Endometrial microvascular endothelial cells (primary cell): ENCODE data around the gene MTG1. TPM values are rescaled to one million over a fixed set of nuclear protein-coding genes. Genes with fewer than 3 reads are reported as not detected.
"Not testable (repeated sequence)": the region's sequence is repeated elsewhere in the genome, so short reads cannot be mapped to it uniquely, and the experiment has no call there.

Experiments
- in situ Hi-C: cut with HindIII; loops from 2 replicates; pipeline ENCODE4 v1.10.0; 2017; ENCODE audit warnings: low sequenced_read_pairs, low pct_unique_long_range_greater_than_20kb; ENCODE audit errors: inconsistent ontology term
- total RNA-seq: library from RNA; depleted of rRNA; stranded (reverse); fragments of >200 nt; gene quantifications from one replicate; pipeline ENCODE4 v1.2.3, GENCODE V29; 2015; ENCODE audit errors: inconsistent ontology term

The MTG1 gene
- total RNA-seq, 1 donor from 2014 or later, result 28.0 TPM

DNA sequence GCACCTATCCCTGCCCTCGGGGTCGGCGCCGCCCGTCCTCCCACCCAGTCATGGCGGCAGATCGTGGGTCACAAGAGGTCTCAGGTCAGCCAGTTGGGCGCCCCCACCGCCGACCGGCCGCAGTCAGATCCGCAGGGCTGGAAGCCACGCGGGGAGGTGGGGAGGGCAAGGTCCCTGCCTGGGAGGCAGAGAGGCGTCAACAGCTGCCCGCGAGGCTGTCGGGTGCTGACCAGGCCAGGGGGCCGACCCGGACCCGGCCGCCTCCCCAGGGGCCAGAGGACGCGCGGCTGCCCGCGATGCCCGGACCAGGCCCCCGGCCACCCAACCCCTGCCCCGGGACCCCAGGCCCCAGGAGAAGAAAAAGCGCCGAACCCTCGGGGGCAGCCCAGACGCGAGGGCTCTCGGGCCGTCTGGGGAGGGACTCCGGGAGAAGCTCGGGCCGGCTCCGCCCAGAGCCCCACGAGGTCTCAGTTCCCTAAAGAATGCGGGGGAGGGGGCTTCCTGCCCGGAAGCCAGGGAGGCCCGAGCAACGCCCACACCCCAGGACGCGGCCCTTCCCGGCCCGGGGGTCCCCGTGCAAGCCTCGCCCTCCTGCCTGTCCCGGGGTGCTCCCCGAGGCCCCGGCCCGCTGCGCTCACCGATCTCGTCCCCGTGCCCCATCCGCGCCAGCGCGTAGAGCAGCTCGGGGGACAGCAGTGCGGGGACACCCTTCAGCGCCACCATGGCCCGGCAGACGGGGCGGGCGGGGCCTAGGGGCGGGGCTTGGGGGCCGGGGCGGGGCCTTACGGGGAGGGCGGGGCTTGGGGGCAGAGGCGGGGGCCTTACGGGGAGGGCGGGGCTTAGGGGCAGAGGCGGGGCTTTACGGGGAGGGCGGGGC, 36.4 kb upstream of the MTG1 start, which contains the start of gene FUOM:
TSS of gene FUOM (minus strand) at position 735 of the 877 bp plus-strand sequence. CDS start at position 723, 12 bp downstream.
- in situ Hi-C loops, result no loop called here

DNA sequence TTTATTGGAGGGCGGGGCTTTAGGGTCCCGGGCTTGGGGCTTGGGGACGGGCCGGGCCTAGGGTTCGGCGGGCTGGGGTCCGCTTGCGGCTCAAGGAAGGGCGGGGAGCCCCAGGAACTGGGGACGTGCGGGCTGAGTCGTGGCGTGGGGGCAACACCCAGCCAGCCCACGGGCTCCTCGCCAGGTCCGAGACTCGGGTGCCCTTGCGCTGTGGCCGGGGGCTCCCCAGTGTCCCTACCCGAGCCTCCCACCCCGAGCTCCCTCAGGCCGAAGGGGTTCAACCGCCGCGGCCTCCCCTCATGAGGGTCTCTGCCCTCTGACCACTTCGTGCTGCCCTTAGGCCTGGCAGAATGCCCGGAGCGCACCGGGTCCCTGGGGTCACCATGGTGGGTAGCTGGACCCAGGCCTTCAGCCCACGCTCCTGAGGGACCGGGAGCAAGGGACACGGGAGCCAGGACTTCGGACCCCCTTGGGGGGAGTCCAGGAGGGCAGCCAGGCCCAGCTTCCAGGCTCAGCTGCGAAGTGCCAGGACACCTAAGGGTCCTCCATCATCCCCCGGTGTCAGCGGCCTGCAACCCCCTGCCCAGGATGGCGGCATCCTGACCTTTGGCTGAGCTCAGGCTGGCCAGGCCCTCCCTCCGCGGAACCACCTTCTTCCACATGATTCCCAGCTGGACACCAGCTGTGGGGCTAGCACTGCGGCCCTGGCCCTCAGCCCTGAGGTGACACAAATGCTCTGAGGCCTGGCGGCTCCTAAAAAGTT, 35.6 kb upstream of the MTG1 start:
- in situ Hi-C loops, result no loop called here

DNA sequence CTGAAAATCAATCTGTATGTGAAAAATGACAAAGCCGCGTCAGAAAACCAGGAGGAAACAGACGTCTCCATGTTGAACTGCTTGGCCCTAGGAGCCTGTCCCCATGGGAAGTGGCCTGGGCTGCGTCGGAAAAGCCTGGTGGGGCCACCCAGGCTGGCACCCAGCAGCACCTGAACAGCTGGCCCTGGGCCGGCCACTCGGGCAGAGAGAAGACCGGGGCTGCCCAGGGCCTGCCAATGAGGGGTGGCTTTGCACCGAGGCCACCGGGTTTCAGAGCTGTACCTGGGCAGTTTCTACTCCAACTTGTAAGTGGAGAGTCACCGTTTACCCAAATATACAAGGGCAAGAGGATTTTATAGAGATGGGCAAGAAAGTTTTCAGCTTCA, 35.0 kb upstream of the MTG1 start:
- in situ Hi-C loops, result no loop called here

DNA sequence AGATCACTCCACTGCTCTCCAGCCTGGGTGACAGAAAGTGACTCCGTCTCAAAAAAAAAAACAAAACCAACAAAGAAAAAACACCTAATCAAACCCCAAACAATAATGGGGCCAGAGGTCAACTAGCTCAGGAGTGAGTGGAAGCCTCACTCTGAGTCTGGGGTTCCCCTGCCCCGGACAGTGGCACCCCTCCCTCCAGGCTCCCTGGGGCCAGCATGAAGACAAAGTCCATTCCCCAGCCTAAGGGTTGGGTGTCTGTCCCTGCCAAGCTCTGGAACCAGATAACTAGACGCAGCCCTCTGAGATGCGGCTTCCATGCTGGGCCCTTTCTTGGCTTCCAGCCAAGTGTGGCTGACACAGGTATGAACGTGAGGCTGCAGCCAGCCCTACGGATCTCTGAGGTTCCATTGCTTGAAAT, 34.4 kb upstream of the MTG1 start:
- in situ Hi-C loops, result no loop called here

DNA sequence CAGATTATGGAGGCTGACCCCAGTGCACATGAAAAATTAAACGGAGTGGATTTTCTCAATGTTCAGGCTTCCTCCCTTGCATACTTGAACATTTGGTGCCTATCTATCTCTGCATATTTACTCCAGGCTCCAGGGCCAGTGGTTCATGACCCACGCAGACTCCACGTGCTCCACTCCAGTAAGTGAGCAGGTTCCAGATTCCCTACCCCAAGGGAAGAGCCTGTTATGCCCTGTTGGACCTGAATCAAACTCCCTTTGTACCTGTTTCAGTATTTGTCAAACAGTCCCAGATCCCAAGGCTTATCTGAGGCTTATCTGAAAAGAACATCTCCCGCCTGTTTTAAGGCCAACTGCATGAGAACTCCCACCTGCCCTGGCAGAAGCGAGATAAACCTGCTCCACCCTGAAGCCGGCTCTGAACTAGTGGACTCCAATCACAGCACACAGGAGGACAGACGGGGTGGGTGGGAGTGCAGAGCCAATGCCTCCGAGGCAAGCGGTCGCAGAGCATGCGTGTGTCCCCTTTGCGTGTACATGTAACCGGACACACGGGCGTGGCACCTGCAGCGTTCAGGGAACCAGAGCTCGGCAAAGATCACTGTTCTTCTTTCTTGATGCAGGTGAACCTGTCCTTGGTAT, 33.9 kb upstream of the MTG1 start:
- in situ Hi-C loops, result no loop called here

DNA sequence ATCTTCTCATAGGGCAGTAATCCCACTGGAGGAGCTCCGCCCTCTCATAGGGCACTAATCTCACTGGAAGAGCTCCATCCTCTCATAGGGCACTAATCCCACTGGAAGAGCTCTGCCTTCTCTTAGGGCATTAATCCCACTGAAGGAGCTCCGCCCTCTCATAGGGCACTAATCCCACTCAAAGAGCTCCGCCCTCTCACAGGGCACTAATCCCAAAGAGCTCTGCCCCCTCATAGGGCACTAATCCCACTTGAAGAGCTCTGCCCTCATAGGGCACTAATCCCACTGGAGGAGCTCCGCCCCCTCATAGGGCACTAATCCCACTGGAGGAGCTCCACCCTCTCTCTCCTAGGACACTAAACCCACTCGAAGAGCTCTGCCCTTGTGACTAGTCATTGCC, 32.7 kb upstream of the MTG1 start:
- in situ Hi-C loops, result no loop called here

DNA sequence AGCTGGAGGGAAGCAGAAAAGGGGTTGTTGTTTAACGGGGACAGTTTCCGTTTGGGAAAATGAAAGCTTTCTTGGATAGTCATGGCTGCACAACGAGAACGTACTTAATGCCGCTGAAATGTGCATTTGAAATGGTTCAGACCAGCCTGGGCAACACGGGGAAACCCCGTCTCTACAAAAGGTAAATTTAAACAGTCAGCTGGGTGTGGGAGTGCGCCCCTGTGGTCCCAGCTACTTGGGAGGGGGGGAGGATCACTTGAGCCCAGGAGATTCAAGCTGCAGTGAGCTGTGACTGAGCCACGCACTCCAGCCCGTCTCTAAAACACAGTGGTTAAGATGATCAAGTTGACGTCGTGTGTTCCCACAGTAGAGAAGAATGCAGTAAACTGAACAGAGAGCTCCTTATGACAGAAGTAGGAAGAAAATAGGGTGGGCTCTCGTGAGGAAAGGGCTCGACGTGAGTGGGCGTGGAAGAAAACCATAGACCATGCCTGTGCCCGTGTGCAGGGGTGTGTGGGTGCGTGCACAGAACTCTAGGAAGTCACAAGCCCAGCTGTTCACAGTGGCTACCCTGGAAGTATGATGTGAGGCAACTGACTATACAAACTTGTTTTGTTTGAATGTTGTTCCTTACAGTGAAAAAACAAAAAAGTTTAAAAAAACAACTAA, 32.0 kb upstream of the MTG1 start:
- in situ Hi-C loops, result no loop called here

DNA sequence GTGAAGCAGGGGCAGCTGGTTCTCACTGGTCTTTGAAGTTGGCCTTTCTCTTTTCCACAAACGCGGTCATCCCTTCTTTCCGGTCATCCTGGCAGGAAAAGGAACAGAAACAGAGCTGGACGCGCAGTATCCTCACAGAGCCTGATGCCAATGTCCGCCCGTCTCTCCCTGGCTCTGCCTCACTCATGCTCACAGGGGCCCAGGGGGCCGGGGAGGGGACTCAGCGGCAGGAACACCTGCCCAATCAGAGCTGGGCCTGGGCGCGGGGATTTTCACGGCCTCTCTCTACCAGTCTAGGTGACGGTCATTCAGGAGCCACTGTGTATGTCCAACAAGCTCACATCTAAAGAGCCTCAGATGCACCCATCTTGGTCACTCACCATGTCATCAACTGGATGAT, 31.1 kb upstream of the MTG1 start:
- in situ Hi-C loops, result no loop called here

DNA sequence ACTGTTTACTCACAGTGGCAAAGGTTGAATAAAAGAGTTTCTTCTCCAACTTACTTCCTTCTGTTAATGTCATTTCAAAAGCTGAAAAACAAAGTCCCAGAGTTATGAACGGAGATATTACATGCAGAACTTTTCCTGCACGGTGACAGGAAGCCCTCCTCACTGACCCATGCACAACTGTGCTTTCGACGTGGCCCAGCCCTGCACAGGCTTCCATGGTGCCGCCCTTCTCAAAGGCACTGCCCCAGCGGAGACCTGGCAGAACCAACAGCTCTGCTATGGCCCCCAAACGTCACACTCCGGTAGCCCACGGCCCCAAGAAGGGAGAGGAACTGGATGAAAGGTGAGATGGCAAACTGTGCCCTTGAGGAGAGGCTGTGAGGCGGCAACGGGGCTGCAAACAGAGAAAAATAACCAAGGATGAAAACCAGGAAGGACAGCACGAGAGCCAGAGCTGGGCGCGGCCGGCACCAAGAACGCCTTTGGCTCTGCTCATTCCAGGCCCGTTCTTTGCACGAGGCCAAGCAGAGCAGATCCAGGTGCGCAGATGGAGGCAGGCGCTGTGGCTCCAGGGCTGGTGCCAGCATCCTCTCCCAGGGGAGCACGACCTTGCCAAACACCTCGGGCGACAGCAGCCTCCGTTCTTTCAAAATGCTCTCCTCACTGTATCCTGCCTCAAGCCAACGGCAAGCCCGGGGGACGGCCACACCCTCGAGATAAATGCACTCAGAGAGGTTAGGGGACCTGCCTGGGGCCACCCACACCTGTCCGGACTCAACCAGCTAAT, 29.1 kb upstream of the MTG1 start:
- in situ Hi-C loops, result no loop called here

DNA sequence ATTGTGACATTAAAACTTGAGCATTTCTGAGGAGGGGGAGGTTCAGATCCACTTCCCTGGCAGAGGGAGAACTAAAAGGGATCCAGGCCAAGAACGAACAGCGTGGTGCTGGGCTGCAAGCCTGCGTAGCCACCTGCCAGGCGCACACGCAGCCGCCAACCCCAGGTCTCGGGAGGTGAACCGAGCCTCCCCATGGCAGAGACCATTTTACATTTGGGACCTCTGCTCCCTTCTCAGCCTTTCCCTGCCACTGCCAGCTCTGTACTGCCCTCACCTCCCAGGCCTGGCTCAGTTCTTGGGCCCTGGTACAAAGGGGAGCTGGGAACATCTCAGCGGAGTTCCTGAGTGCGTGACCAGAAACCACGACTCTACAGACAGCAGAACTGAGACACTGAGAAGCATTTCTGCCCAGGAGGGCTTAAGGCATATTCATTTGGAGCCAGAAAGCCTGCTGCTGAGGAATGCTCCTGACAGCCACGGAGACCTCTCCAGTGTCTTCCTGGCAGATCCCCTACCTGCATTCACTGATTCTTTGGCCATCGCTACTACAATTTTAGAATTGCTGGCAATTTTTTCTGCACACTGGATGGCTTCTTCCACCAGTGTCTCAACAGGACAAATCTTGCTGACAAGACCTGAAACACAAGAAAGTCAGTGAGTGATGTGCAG, 28.4 kb upstream of the MTG1 start:
- in situ Hi-C loops, result no loop called here

DNA sequence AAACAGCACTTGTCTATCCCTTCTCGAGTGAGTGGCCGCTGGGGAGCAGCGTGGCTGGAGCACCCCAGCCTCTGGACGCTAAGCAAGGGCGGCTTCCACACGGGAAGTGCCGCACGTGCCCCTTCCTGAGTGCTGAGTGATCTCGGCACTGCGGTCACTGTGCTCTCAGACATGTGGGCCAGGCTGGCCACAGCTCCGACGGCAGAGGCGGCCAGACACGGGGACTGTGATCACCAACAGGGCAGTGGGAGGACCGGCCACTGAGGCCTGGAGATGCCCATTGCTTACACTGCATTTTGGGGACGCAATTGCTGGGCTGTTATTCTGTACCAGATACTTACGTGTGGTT, 27.9 kb upstream of the MTG1 start:
- in situ Hi-C loops, result no loop called here

DNA sequence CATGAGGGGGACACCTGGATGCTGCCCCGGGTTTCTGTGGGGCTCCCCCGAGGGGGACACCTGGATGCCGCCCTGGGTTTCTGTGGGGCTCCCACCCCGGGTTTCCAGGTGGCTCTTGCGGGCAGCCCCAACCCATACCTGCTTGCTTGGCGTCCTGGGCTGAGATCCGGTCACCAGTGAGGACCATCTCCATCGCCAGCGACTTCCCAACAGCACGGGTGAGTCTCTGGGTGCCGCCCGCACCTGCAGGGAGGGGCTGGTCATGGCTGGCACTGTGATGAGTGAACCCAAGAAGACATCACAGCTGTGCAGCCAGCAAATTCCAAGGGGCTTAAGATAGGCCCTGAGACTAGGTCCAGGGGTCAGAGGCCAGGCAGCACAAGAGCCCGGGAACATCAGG, 27.2 kb upstream of the MTG1 start:
- in situ Hi-C loops, result no loop called here

DNA sequence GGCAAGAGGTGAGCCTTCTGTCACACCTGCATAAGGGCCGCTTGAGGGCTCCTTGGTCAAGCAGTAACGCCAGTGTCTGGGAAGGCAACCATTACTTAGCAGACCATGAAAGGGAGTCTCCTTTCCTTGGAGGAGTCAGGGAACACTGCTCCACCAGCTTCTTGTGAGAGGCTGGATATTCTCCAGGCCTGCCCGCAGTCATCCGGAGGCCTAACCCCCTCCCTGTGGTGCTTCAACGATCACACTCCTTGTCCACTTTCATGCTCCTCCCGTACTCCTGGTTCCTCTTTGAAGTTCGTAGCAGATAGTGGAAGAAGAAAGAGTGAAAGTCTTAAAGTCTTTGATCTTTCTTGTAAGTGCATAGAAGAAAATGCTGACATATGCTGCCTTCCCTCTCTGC, 26.5 kb upstream of the MTG1 start:
- in situ Hi-C loops, result not testable (repeated sequence)

DNA sequence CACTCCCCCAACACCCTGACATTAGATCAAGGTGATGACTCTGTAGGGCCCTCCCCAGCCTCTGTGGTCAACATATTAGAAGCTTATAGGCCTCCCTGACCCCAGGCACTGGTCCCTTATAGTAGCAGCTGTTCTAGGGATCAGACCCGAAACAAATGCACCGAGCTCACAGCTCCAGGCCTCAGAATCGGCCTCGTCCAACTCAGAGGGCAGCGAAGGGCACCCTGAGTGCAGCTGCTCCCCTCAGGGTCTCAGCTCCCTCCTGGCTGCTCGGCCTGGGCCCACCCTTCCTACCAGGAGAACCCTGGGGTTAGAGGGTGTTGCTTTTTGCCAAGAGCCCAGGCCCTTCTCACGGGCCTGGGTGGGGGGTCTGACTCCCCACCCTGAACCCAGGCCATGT, 25.8 kb upstream of the MTG1 start:
- in situ Hi-C loops, result no loop called here

DNA sequence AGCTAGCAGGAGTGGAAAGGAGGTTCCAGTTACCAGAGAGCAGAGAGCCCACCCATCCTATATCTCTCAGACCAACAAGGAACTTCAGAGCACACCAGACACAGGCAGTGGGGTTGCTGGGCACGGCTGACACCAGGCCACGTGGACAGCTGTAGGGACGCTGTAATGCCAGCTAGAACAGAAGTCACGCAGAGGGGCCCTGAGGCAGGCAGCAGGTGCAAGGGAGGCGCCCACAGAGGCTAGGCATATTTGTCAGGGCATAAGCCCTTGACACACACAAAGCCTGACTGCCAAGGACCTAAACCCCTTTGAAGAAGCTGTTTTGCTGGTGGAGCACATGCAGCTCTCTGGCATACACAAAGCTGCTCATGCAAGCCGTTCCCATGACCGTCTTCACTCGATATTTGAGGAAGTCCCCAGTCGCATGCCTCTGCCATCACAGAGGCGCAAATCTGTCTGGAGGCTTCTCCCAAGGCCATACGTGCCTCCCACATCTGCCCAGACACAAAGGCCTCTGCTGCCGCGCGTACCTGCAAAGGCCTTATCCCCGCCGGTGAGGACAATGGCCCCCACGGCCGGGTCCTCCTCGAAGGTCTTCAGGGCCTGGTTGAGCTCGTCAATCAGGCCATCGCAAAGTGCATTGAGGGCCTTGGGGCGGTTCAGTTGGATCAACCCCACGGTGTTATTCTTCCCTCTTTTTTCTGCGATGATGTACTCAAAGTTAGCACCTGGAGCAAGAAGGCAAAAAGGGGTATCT, 23.7 kb upstream of the MTG1 start:
- in situ Hi-C loops, result no loop called here

DNA sequence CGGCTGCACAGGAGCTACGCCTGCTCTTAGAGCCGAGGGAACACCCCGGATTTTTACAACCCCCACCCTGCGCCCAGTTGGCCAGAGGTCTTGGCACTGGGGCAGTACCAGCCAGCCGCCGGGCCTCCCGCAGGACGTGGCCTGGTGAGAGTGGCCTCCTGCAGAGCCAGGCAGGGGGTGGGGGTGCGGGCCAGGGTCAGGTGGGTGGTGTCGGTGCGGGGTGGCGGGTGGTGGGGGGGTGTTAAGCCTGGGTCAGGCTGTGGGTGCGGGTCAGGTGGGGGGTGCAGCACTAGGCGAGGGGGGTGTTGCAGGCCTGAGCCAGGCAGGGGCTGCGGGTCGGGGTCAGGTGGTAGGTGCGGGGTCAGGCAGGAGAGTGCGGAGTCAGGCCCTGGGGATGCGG, 21.4 kb upstream of the MTG1 start:
- in situ Hi-C loops, result no loop called here
